HS-5 (cell line): ENCODE results near the gene ALCAM.

Experiments
- DNase-seq: peaks from one replicate; pipeline ENCODE4 v3.0.0-alpha.2; 2012; ENCODE audit warnings: low read depth

The ALCAM gene

DNA sequence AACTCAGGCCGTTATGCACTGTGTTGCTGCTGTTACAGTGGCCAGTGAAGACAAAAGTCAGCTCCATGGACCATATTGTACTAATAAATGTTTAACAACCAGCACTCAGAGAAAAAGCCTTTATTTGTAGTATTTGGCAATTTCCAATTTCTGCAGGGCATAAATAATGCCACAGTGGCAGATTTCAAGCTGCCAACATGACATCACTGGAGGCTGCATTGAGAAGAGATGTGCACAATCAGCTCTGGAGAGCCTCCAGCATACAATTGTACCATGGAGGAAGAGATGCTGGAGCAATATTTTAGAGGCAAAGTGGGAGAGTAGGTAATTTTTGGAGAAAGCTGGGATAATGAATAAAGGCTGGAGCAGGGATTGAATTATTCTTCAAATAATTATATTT is 9.7 kb upstream of the ALCAM start:
- DNase-seq: no peak

GRCh38 chr3:105359098-105359762 is 7.5 kb upstream of the ALCAM start:
- no peak for DNase-seq

GRCh38 chr3:105360003-105360402 is 6.7 kb upstream of the ALCAM start:
- DNase-seq: no peak

GRCh38 chr3:105362021-105362665 is 4.6 kb upstream of the ALCAM start:
- DNase-seq: no peak

DNA sequence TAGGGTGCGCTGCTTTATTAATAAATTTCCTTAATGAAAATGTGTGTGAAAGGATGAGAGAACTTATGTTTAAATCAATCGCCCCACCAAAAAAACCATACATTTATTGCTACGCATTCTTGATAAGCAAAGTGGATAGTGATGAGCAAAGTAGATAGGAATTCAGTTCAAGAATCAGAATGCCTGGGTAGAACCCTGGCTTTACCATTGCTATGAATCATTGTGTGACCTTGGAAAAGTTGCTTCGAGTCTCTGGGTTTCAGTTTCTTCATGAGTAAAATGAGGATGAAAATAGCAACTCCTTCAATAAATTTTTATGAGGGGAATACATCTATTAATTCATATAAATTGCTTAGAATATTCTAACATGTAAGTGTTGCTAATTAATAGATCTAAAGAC is 2.6 kb upstream of the ALCAM start:
- no peak for DNase-seq

DNA sequence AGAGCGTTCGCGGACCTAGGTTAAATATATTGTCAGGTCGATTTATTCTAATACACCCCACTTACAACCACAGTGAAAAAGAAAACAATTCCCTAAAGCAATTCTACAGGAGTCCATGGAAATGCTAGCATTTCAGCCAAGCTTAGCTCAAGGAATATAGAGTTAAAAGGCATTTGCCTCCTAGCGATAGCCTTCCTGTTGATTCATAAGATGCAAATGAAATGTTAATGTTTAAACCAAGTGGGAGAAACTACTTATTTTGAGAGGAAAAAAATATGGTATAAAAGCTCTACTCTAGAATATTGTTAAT is 1.7 kb upstream of the ALCAM start:
- no peak for DNase-seq

DNA sequence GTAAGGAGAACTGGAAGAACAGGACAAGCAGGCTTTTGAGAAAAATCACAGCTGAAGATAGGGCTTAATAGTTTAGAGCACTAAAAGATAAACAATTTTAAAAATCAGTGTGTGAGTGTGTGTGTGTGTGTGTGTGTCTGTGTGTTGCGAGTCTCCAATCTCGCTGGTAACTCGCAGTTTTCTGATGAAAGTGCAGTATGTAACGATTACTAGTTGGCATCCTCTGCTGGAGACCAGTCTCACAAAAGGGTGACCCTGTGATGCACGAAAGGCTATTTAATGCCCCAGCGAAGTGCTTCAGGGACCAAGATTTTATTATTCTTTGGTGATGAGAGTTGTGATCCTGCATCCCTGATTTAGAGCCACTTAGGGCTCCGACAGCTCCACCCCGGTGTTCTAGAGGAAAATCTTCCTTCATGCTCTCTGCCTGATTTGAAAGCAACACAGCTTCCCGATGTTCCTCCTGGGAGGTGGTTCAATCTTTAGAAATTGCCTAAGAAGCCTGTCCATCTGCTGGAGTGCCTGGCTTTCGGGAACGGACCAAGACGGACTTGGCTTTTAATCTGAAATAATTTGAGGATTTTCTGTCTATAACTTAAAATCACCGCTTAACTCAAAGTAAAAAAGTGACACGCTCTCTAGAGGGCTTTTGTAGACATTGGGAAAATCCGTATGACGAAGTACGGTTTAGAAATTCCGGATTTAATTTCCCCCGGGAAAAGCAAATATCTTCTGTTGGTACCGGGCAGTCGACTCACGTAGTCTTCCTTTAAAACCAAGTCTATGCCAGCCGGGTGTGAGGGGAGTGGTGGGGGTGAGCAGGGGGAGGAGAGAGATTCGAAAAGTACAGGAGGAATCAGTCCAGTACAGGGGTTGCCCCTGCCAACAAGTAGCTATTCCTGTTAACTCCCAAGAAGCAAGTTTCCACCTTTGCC is 1.1 kb upstream of the ALCAM start:
- DNase-seq: no peak

DNA sequence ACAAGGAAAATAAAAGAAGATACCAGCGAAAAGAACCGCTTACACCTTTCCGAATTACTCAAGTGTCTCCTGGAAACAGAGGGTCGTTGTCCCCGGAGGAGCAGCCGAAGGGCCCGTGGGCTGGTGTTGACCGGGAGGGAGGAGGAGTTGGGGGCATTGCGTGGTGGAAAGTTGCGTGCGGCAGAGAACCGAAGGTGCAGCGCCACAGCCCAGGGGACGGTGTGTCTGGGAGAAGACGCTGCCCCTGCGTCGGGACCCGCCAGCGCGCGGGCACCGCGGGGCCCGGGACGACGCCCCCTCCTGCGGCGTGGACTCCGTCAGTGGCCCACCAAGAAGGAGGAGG is 325 bp downstream of the ALCAM start:
- DNase-seq: no peak

GRCh38 chr3:105367406-105368213 is 901 bp downstream of the ALCAM start:
- no peak for DNase-seq

- no peak for DNase-seq
Measured at GRCh38 chr3:105368566-105369499, 2.1 kb downstream of the ALCAM start.

DNA sequence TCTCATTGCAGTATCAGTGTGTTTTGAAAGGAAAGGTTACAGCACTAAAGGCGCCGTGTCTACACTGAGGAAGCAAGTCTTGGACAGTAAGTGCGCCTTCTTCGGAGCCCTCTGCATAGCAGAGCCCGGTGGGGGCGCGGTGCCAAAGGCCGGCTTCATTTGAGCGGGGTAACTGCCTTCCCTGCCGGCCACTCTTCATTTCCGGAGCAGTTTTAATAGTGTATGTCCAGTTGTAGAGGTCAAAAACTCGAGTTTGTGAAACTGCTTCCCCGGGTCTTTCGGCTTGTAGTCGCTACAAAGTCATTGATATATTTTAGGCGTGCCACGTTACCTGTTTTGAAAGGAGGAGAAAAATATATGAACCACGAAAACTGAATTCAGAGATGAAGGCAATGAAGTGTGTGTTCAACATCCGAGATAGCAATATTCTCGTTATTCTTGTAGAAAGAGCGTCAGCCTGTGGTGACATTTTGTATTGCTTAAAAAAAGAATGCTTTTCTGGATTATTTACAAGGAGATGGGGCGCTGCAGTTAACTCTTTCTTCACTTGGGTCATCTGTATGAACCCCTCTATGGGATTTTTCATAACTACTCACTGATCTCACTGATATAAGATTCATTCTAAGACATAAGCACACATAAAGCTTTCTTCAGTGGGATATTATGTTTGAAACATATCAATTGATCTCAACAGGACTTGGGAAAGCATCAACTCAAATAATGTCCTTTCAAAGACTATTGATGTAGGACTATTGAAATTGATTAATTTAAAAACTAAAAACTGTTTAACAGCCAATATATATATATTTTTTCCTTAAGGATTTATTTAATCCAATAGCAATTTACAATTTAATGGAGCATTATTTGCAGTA is 3.0 kb downstream of the ALCAM start:
- DNase-seq: no peak

- DNase-seq: no peak
Measured at GRCh38 chr3:105373383-105373782, 6.7 kb downstream of the ALCAM start.

DNA sequence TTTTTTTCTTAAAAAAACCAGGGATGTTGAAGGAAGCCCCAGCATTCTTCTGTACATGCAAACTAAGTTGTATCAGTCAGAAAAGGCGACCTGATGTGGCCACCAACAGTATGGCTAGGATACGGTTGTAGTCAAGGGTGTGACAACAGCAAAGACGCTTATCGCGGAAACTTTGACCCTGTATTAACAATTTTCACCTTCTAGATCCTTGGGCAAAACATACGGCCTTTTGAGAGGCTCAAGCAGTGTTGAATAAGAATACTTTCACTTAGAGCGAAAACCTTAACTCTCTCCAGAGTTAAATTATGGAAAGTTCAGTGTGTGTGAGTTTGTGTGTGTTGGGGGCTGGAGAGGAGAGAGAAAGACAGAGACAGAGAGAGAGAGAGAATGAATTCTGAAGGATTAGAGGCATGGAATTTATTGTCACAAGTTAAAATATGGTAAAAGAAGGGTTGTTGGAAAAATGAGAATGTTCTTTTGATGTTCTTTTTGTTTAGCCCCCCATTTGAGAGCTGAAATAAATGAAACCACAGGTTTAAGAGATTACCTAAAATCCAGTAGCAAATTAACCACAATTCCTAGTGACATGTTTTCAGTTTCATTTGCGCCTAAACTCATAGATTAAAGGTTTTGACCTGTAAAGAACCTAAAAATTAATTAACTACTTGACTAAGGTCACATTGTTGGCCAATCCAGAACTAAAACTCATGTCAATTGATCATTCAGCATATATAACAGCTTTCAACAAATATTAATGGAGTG is 9.2 kb downstream of the ALCAM start:
- DNase-seq: no peak

- DNase-seq: no peak
Measured at GRCh38 chr3:105377716-105378115, 11.0 kb downstream of the ALCAM start.

DNA sequence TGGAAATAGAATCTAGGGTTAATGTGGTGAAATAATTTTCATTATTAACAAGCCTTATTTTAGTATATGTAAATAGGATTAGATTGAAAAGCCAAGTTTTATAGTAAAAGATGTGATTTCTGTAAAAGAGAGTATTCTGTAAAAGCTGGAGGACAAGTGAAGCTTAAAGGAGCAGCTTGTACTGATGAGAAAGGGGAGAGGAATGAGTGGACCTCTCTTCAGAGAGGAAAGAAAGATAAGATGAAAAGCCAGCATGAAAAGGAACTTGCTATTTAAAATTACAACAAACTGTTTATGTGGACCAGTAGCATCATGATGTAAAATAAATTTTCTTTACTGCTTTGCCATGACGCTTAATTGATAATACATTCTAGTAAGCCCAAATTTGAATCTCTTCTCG is 18.5 kb downstream of the ALCAM start:
- DNase-seq: no peak

DNA sequence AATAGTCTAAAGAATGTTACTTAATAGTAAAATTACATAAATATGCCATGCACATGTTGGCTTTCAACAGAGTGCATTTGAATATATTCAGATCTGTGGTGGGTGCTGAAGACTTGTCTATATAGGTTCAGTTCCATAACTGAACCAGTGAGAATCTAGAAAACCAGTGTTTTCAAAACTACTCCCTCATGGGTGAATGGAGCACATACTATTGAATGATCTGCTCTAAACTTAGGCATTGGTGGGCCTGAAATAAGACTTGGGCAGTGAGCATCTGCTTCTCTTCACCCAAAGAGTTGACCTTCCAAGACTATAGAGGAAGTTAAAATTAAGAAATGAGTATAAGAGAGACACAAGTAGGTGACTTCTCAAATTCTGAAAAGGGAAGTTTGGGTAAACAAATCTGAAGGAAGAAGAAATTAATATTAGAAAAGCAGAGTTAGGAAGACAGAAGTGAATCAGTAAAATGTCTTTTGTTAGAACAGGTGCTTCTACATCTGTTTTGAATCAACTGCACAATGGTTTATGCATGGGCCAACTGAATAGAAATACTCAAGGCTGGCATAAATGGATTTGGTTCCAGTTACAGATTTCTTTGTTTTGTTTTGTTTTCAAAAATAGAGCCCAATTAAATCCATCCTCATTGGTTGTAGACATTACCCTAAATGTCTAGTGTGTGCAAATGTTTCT is 19.3 kb downstream of the ALCAM start:
- no peak for DNase-seq

DNA sequence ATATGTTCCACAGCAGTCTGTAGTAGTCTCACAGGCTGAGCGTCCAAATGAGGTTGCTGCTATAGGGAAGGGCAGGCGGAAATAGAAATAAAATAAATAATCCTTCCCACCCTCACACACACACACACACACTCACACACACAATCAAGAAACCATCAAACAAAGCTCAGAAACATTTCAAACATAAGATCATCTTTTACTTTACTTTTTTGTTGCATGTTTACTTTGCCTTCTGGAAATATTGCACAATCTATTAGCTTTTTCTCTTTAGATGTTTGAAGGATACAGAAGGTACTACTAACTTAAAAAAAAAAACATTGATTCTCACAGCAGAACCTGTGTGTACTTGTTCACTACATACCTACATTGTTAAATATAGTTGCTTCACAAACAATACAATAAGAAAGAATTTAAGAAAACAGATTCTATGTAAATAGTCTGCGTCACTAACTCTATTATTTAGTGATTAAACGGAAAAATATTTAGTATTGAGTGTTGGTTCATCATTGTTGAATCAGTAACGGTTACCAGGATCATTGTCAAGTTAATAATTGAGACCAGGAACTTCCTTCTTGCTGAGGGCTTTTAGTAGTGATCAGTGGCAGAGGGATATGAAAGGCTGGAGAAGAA is 20.5 kb downstream of the ALCAM start:
- DNase-seq: no peak

DNA sequence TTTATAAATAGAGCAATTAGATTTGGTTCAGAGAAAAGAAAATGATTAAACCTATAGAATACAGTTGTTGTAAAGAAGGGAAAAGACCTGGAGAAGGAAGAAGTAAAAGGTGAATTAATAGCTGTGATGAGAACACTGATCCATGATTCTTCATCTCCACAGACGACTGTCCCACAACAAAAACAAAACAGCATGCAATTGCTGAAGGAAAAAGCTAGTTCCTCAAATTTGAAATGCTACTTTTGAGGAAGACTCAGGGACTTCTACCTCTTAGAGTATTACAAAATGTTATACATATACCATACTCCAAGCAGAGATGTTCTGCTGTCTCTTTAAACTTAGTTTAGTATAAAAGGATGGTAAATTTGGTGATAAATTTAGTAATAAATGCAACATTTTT is 21.5 kb downstream of the ALCAM start:
- no peak for DNase-seq
